GM19023 (cell line): Measurements from ENCODE around the gene OXLD1.
A peak's percentile ranks its signal among the peaks of the same experiment; 100 is the strongest.

Experiments used
- ATAC-seq: cut with Tn5 transposase; IDR thresholded peaks from one replicate; pipeline ENCODE4 v1.9.1; 2021; ENCODE audit warnings: mild to moderate bottlenecking, moderate library complexity; ENCODE audit not compliant: unreplicated experiment

The OXLD1 gene

GRCh38 chr17:81655378-81656117, 10.9 kb downstream of the OXLD1 start:
- ATAC-seq: no peak

GRCh38 chr17:81652906-81653771, 13.3 kb downstream of the OXLD1 start:
- ATAC-seq: no peak

GRCh38 chr17:81651692-81652091, 14.7 kb downstream of the OXLD1 start:
- no peak for ATAC-seq

GRCh38 chr17:81650951-81651350, 15.5 kb downstream of the OXLD1 start:
- no peak for ATAC-seq

- ATAC-seq: no peak
Measured at GRCh38 chr17:81648707-81649085, 17.7 kb downstream of the OXLD1 start.

GRCh38 chr17:81648013-81648706, 18.2 kb downstream of the OXLD1 start:
- no peak for ATAC-seq

- ATAC-seq: no peak
Measured at GRCh38 chr17:81647640-81648012, 18.8 kb downstream of the OXLD1 start.

- ATAC-seq: no peak
Measured at GRCh38 chr17:81646869-81647600, 19.4 kb downstream of the OXLD1 start.

- no peak for ATAC-seq
Measured at GRCh38 chr17:81644976-81645952, 21.1 kb downstream of the OXLD1 start.

GRCh38 chr17:81644496-81644895, 21.9 kb downstream of the OXLD1 start:
- ATAC-seq: no peak

- ATAC-seq: no peak
Measured at GRCh38 chr17:81641825-81642489, 24.4 kb downstream of the OXLD1 start.

GRCh38 chr17:81640011-81640410, 26.4 kb downstream of the OXLD1 start:
- ATAC-seq: no peak

GRCh38 chr17:81638683-81639082, 27.7 kb downstream of the OXLD1 start:
- ATAC-seq: no peak

GRCh38 chr17:81636505-81637288, 29.7 kb downstream of the OXLD1 start, which contains the start of the genes NPLOC4 and TSPAN10:
Gene NPLOC4 (minus strand): TSS chr17:81637112. CDS start chr17:81636930, 182 bp downstream.
Gene TSPAN10 (plus strand): TSS chr17:81637196. CDS start chr17:81642413, 5,217 bp downstream.
- ATAC-seq: peak; percentile 74

- ATAC-seq: peak; percentile 12
Measured at GRCh38 chr17:81635973-81636504, 30.4 kb downstream of the OXLD1 start.

GRCh38 chr17:81635431-81635830, 31.0 kb downstream of the OXLD1 start:
- no peak for ATAC-seq

- no peak for ATAC-seq
Measured at GRCh38 chr17:81631482-81631881, 34.9 kb downstream of the OXLD1 start.

GRCh38 chr17:81630274-81630673, 36.1 kb downstream of the OXLD1 start:
- no peak for ATAC-seq
